Right renal cortex interstitium (tissue), 3 donors: Measurements from ENCODE around the gene KATNAL2. TPM values are rescaled to one million over a fixed set of nuclear protein-coding genes. Genes with fewer than 3 reads are reported as not detected.

Experiments
- polyA plus RNA-seq, 3 donors: library from polyadenylated mRNA; unstranded; fragments of 120-200 nt; gene quantifications; one replicate each; pipeline ENCODE4 v1.2.1, GENCODE V29; 2013; ENCODE audit not compliant: insufficient read length in 3 of 3

The KATNAL2 gene
- polyA plus RNA-seq, 3 donors, result 10.2 to 10.8 (median 10.3) TPM

Other genes with a start within 250 kb of the KATNAL2 start
- gene ST8SIA5, start 160.5 kb upstream of the KATNAL2 start, polyA plus RNA-seq, result 1 to 10 TPM in 1 of 3 donors, under 1 TPM in 2; 0.37 to 1.2 (median 0.61) TPM
- 10 to 100 TPM; 22.7 to 26.5 (median 24.6) TPM for gene PIAS2, start 95 bp upstream of the KATNAL2 start, polyA plus RNA-seq
- gene ELOA2, start 118.0 kb downstream of the KATNAL2 start, polyA plus RNA-seq, result under 1 TPM in 1 of 3 donors, not detected in 2; 0.06 TPM
- gene HDHD2, start 232.9 kb downstream of the KATNAL2 start, polyA plus RNA-seq, result 10 to 100 TPM; 48.7 to 57.2 (median 55.5) TPM